Measurements from ENCODE around the gene GALNT14. TPM values are rescaled to one million over a fixed set of nuclear protein-coding genes. Genes with fewer than 3 reads are reported as not detected.

Gene GALNT14
- total and polyA plus RNA-seq, 4 donors: 0.85 to 2.8 (median 2.4) TPM

GRCh38 chr2:30990176-30990575, 148.1 kb downstream of the GALNT14 start:
- no peaks in the 10 kb centered on the region for H3K9me3 ChIP-seq (ENCODE audit: control insufficient read depth in 4 of 4, insufficient read depth in 3 of 4, low read length in 3 of 4)
- H3K27ac ChIP-seq (ENCODE audit: low read depth in 1 of 2, low read length in 1 of 2): no peak overlapping the region
- ATAC-seq (ENCODE audit: insufficient read depth, low FRiP score) (no peak), DNase-seq (no peak)
- H3K9ac ChIP-seq (ENCODE audit: insufficient read depth in 1 of 2, low read length in 2 of 2): no peak overlapping the region
- no peaks in the 10 kb centered on the region for H3K27me3 ChIP-seq (ENCODE audit: control insufficient read depth in 3 of 3, insufficient read depth in 3 of 3, low read length in 2 of 3)
- no peak overlapping the region for H3K4me3 ChIP-seq
- no peaks in the 10 kb centered on the region for H3K36me3 ChIP-seq (ENCODE audit: control insufficient read depth in 4 of 4, insufficient read depth in 4 of 4, low read length in 4 of 4)
- TF ChIP-seq, protein P1, sequence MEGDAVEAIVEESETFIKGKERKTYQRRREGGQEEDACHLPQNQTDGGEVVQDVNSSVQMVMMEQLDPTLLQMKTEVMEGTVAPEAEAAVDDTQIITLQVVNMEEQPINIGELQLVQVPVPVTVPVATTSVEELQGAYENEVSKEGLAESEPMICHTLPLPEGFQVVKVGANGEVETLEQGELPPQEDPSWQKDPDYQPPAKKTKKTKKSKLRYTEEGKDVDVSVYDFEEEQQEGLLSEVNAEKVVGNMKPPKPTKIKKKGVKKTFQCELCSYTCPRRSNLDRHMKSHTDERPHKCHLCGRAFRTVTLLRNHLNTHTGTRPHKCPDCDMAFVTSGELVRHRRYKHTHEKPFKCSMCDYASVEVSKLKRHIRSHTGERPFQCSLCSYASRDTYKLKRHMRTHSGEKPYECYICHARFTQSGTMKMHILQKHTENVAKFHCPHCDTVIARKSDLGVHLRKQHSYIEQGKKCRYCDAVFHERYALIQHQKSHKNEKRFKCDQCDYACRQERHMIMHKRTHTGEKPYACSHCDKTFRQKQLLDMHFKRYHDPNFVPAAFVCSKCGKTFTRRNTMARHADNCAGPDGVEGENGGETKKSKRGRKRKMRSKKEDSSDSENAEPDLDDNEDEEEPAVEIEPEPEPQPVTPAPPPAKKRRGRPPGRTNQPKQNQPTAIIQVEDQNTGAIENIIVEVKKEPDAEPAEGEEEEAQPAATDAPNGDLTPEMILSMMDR (IDR thresholded peaks at IDR 0.05; ENCODE audit: control extremely low read depth, extremely low read depth): no peak
- WGBS, 2 donors: 93 to 95% methylated on average over 2 of the region's 2 CpGs
- H3K4me1 ChIP-seq (ENCODE audit: control insufficient read depth in 5 of 5, insufficient read depth in 5 of 5, low read length in 5 of 5): peaks cover 0 to 31% (median 8%) of the 10 kb centered on the region in 5 donors

- H3K4me1 ChIP-seq (ENCODE audit: control insufficient read depth in 5 of 5, insufficient read depth in 5 of 5, low read length in 5 of 5): peaks cover 0 to 34% (median 4%) of the 10 kb centered on the region in 5 donors
- H3K9me3 ChIP-seq (ENCODE audit: control insufficient read depth in 4 of 4, insufficient read depth in 3 of 4, low read length in 3 of 4): no peaks in the 10 kb centered on the region
- H3K27ac ChIP-seq (ENCODE audit: low read depth in 1 of 2, low read length in 1 of 2): no peak overlapping the region
- no peaks in the 10 kb centered on the region for H3K36me3 ChIP-seq (ENCODE audit: control insufficient read depth in 4 of 4, insufficient read depth in 4 of 4, low read length in 4 of 4)
- no peaks in the 10 kb centered on the region for H3K27me3 ChIP-seq (ENCODE audit: control insufficient read depth in 3 of 3, insufficient read depth in 3 of 3, low read length in 2 of 3)
- no peak overlapping the region for H3K4me3 ChIP-seq
- no peak for DNase-seq
- no peak overlapping the region for H3K9ac ChIP-seq (ENCODE audit: insufficient read depth in 1 of 2, low read length in 2 of 2)
- TF ChIP-seq, protein P1 (IDR thresholded peaks at IDR 0.05; ENCODE audit: control extremely low read depth, extremely low read depth): no peak
- ATAC-seq (ENCODE audit: insufficient read depth, low FRiP score): no peak
- WGBS, 2 donors: 89 to 93% methylated on average over 1 of the region's 1 CpG
Observed at GRCh38 chr2:30989746-30990145, 148.5 kb downstream of the GALNT14 start.

DNA sequence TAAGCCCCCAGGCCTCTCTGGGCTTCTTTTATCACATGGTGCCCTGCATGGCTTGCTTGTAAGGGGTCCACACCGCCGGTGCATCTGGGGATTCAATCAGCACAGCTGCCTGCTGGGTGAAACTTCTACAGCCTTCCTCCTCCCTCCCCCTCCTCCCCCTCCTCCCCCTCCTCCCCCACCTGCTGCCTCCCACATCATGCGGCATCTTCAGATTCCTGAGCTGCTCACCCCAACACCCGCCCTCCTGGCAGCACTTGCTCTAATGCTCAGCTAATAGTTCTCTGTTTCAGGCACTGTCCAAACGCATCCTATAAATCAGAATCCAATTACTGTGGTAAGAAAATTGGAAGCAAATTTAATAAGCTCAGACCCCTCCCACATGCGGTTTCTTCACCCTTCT, 150.7 kb downstream of the GALNT14 start:
- Histone ChIP-seq H3K4me1 (ENCODE audit: control insufficient read depth in 5 of 5, insufficient read depth in 5 of 5, low read length in 5 of 5) (peaks cover 0 to 35% (median 2%) of the 10 kb centered on the region in 5 donors), H3K27me3 (ENCODE audit: control insufficient read depth in 3 of 3, insufficient read depth in 3 of 3, low read length in 2 of 3) (no peaks in the 10 kb centered on the region), H3K9me3 (ENCODE audit: control insufficient read depth in 4 of 4, insufficient read depth in 3 of 4, low read length in 3 of 4) (no peaks in the 10 kb centered on the region), H3K27ac (ENCODE audit: low read depth in 1 of 2, low read length in 1 of 2) (no peak overlapping the region), H3K36me3 (ENCODE audit: control insufficient read depth in 4 of 4, insufficient read depth in 4 of 4, low read length in 4 of 4) (no peaks in the 10 kb centered on the region), H3K4me3 (no peak overlapping the region), H3K9ac (ENCODE audit: insufficient read depth in 1 of 2, low read length in 2 of 2) (no peak overlapping the region)
- TF ChIP-seq, protein P1 (IDR thresholded peaks at IDR 0.05; ENCODE audit: control extremely low read depth, extremely low read depth): no peak
- DNase-seq (no peak), ATAC-seq (ENCODE audit: insufficient read depth, low FRiP score) (no peak)
- 83 to 85% methylated on average over 6 of the region's 6 CpGs for whole genome bisulfite sequencing, 2 donors

- no peak for ATAC-seq (ENCODE audit: insufficient read depth, low FRiP score)
- DNase-seq: peak in 2 of 3 donors; percentile 91 to 93
- Histone ChIP-seq H3K27me3 (ENCODE audit: control insufficient read depth in 3 of 3, insufficient read depth in 3 of 3, low read length in 2 of 3) (no peaks in the 10 kb centered on the region), H3K4me1 (ENCODE audit: control insufficient read depth in 5 of 5, insufficient read depth in 5 of 5, low read length in 5 of 5) (peaks cover 0 to 42% (median 4%) of the 10 kb centered on the region in 5 donors), H3K36me3 (ENCODE audit: control insufficient read depth in 4 of 4, insufficient read depth in 4 of 4, low read length in 4 of 4) (no peaks in the 10 kb centered on the region), H3K9me3 (ENCODE audit: control insufficient read depth in 4 of 4, insufficient read depth in 3 of 4, low read length in 3 of 4) (no peaks in the 10 kb centered on the region), H3K9ac (ENCODE audit: insufficient read depth in 1 of 2, low read length in 2 of 2) (no peak overlapping the region), H3K27ac (ENCODE audit: low read depth in 1 of 2, low read length in 1 of 2) (no peak overlapping the region), H3K4me3 (no peak overlapping the region)
- WGBS, 2 donors: 84 to 98% methylated on average over 5 of the region's 5 CpGs
- TF ChIP-seq, protein P1 (IDR thresholded peaks at IDR 0.05; ENCODE audit: control extremely low read depth, extremely low read depth): no peak
Observed at GRCh38 chr2:30986231-30986580, 152.0 kb downstream of the GALNT14 start.
